SU-DHL-6 (cell line): ENCODE measurements around the gene ATP6V1B1.

Source experiments
- H2AFZ ChIP-seq: fragments of 200-600 bp; sonication (generic); 2 replicates; pipeline ENCODE4 v1.6.1; 2014; ENCODE audit warnings: low read depth, mild to moderate bottlenecking, moderate library complexity, mixed read lengths, antibody characterized with exemption, low read length; ENCODE audit not compliant: severe bottlenecking
- H3F3A ChIP-seq: fragments of 200-600 bp; shearing (Covaris generic); 2 replicates; pipeline ENCODE4 v1.6.0; 2016; ENCODE audit warnings: antibody characterized with exemption, mild to moderate bottlenecking; ENCODE audit not compliant: insufficient read depth
- H3K27ac ChIP-seq: fragments of 200-600 bp; sonication (generic); 2 replicates; pipeline ENCODE4 v1.5.1; 2016; ENCODE audit warnings: low read depth, mild to moderate bottlenecking, low read length, moderate library complexity, mixed read lengths
- H3K27me3 ChIP-seq: fragments of 200-600 bp; sonication (generic), shearing (Covaris generic); 2 replicates; pipeline ENCODE4 v1.6.0; 2014; ENCODE audit warnings: mild to moderate bottlenecking, low read length
- H3K36me3 ChIP-seq: fragments of 200-600 bp; sonication (generic); 2 replicates; pipeline ENCODE4 v1.6.1; 2014; ENCODE audit warnings: mild to moderate bottlenecking, low read length, mixed read lengths
- H3K4me2 ChIP-seq: fragments of 300-600, 200-600 bp; shearing (Covaris generic), sonication (generic); 2 replicates; pipeline ENCODE4 v1.6.0; 2014; ENCODE audit warnings: low read length, low read depth, mild to moderate bottlenecking; ENCODE audit not compliant: poor library complexity, severe bottlenecking
- H3K4me3 ChIP-seq: fragments of 200-600 bp; sonication (generic); 2 replicates; pipeline ENCODE4 v1.5.1; 2014; ENCODE audit warnings: antibody characterized with exemption, low read length, mild to moderate bottlenecking, mixed read lengths; ENCODE audit not compliant: insufficient read depth, poor library complexity, severe bottlenecking
- H3K79me2 ChIP-seq: fragments of 200-600 bp; sonication (generic); 2 replicates; pipeline ENCODE4 v1.6.1; 2014; ENCODE audit warnings: mild to moderate bottlenecking, low read length, moderate library complexity; ENCODE audit not compliant: insufficient read depth
- H3K9ac ChIP-seq: fragments of 200-600 bp; sonication (generic); 2 replicates; pipeline ENCODE4 v1.7.0; 2014; ENCODE audit warnings: mild to moderate bottlenecking, low read length
- H3K9me2 ChIP-seq: fragments of 200-600 bp; sonication (generic); replicated peaks from 2 replicates; pipeline ENCODE4 v1.6.1; 2014; ENCODE audit warnings: low read length; ENCODE audit not compliant: insufficient read depth
- H3K9me3 ChIP-seq: fragments of 200-600 bp; sonication (generic); 2 replicates; pipeline ENCODE4 v1.6.1; 2014; ENCODE audit warnings: low read length, mixed read lengths; ENCODE audit not compliant: insufficient read depth
- H4K20me1 ChIP-seq: fragments of 200-600 bp; sonication (generic); 2 replicates; pipeline ENCODE4 v1.6.1; 2014; ENCODE audit warnings: low read depth, mild to moderate bottlenecking, antibody characterized with exemption, low read length, moderate library complexity, mixed read lengths
- EZH2phosphoT487 ChIP-seq: fragments of 200-600 bp; sonication (generic), shearing (Covaris generic); conservative IDR thresholded peaks from 2 replicates; pipeline ENCODE4 v1.6.1; 2018; ENCODE audit warnings: mild to moderate bottlenecking, antibody characterized with exemption, low read length, moderate library complexity, mixed read lengths
- TF ChIP-seq, protein P1 (sequence below): fragments of 200-600 bp; sonication (generic); IDR thresholded peaks from one replicate; pipeline ENCODE4 v1.5.1; 2017; ENCODE audit warnings: antibody characterized with exemption, mild to moderate bottlenecking, low read length, moderate library complexity; ENCODE audit not compliant: insufficient read depth, poor library complexity, severe bottlenecking

The ATP6V1B1 gene

GRCh38 chr2:70897977-70898226, 37.8 kb upstream of the ATP6V1B1 start:
- no peaks in the 10 kb centered on the region for H3K36me3 ChIP-seq
- H4K20me1 ChIP-seq, result no peaks in the 10 kb centered on the region
- no peak overlapping the region for H3K27ac ChIP-seq
- no peaks in the 10 kb centered on the region for H3K79me2 ChIP-seq
- no peak overlapping the region for H3K4me2 ChIP-seq
- H2AFZ ChIP-seq, result no peak overlapping the region
- H3F3A ChIP-seq, result no peaks in the 10 kb centered on the region
- H3K9ac ChIP-seq, result no peak overlapping the region
- H3K9me3 ChIP-seq, result no peaks in the 10 kb centered on the region
- H3K4me3 ChIP-seq, result no peak overlapping the region
- H3K27me3 ChIP-seq, result no peaks in the 10 kb centered on the region
- no peaks in the 10 kb centered on the region for H3K9me2 ChIP-seq
- no peak for TF ChIP-seq EZH2phosphoT487
- TF ChIP-seq, protein P1, sequence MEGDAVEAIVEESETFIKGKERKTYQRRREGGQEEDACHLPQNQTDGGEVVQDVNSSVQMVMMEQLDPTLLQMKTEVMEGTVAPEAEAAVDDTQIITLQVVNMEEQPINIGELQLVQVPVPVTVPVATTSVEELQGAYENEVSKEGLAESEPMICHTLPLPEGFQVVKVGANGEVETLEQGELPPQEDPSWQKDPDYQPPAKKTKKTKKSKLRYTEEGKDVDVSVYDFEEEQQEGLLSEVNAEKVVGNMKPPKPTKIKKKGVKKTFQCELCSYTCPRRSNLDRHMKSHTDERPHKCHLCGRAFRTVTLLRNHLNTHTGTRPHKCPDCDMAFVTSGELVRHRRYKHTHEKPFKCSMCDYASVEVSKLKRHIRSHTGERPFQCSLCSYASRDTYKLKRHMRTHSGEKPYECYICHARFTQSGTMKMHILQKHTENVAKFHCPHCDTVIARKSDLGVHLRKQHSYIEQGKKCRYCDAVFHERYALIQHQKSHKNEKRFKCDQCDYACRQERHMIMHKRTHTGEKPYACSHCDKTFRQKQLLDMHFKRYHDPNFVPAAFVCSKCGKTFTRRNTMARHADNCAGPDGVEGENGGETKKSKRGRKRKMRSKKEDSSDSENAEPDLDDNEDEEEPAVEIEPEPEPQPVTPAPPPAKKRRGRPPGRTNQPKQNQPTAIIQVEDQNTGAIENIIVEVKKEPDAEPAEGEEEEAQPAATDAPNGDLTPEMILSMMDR, result no peak

GRCh38 chr2:70898363-70899240, 37.1 kb upstream of the ATP6V1B1 start:
- Histone ChIP-seq H3K4me3 (no peak overlapping the region), H3K27me3 (no peaks in the 10 kb centered on the region), H3K4me2 (no peak overlapping the region)

GRCh38 chr2:70901227-70902066, 34.3 kb upstream of the ATP6V1B1 start:
- Histone ChIP-seq H3K9ac (no peak overlapping the region), H3K4me2 (no peak overlapping the region), H4K20me1 (no peaks in the 10 kb centered on the region), H3K9me2 (no peaks in the 10 kb centered on the region), H3K4me3 (no peak overlapping the region), H3K36me3 (no peaks in the 10 kb centered on the region), H3K9me3 (no peaks in the 10 kb centered on the region), H3F3A (no peaks in the 10 kb centered on the region), H2AFZ (no peak overlapping the region), H3K27me3 (no peaks in the 10 kb centered on the region), H3K27ac (no peak overlapping the region), H3K79me2 (no peaks in the 10 kb centered on the region)
- TF ChIP-seq EZH2phosphoT487, result no peak
- TF ChIP-seq, protein P1, result no peak

More at GRCh38 chr2:70898363-70899240, 37.1 kb upstream of the ATP6V1B1 start:
- no peak overlapping the region for H3K27ac ChIP-seq
- no peak for TF ChIP-seq EZH2phosphoT487
- TF ChIP-seq, protein P1, result no peak
- no peaks in the 10 kb centered on the region for H3K79me2 ChIP-seq
- H3F3A ChIP-seq, result no peaks in the 10 kb centered on the region
- H3K9me2 ChIP-seq, result no peaks in the 10 kb centered on the region
- no peak overlapping the region for H2AFZ ChIP-seq
- no peak overlapping the region for H3K9ac ChIP-seq
- no peaks in the 10 kb centered on the region for H3K36me3 ChIP-seq
- no peaks in the 10 kb centered on the region for H4K20me1 ChIP-seq
- H3K9me3 ChIP-seq, result no peaks in the 10 kb centered on the region
